HG02852 (cell line): ENCODE measurements around the gene TRPC4AP.
"Not testable (repeated sequence)": the region's sequence is repeated elsewhere in the genome, so short reads cannot be mapped to it uniquely, and the experiment has no call there.

Source experiments
- ATAC-seq: cut with Tn5 transposase; IDR thresholded peaks from one replicate; pipeline ENCODE4 v1.9.1; 2021; ENCODE audit warnings: mild to moderate bottlenecking, moderate library complexity; ENCODE audit not compliant: unreplicated experiment

TRPC4AP gene

DNA sequence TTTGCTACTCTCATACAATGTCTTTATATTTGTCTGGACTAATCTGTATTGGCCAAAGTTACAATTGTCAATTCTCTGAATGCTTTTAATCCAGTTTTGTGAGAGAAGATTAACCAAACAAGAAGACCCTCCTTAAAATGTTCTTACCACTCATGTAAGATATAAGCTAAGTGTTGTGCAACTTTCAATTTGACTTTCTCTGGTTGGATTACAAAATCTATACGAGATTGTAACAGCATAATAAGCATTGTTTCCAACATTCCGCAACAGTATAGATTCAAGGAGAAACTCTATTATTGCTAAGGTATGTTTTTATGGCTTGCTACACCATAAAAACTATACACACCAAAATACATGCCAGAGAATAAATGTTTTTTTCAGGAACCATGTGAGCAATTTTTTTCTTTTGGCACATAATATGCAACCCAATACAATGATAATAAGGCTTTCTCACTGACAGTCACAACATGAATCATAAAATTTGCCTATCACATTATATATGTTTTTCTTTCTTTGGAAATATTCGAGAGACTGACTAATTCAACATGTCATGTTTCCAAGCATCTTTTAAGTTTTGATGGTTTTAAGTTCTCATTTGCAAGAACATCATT, 12.2 kb upstream of the TRPC4AP start:
- ATAC-seq: no peak

DNA sequence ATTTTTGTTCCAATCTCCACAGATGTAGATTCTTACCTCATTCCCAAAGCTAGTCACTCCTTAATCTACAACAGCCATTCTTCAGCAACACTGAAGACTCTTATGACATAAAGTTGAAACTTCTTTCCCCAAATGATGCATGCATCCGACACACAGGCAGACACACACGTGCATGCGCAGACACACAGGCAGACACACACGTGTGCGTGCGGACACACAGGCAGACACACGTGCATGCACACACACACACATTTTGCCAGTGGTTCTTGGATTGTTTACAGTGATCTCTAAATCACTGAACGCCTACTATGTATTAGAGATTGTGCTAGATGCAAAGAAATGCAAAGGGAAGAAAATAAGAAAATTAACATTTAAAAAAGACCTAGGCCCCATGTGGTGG, 9.0 kb upstream of the TRPC4AP start:
- no peak for ATAC-seq

DNA sequence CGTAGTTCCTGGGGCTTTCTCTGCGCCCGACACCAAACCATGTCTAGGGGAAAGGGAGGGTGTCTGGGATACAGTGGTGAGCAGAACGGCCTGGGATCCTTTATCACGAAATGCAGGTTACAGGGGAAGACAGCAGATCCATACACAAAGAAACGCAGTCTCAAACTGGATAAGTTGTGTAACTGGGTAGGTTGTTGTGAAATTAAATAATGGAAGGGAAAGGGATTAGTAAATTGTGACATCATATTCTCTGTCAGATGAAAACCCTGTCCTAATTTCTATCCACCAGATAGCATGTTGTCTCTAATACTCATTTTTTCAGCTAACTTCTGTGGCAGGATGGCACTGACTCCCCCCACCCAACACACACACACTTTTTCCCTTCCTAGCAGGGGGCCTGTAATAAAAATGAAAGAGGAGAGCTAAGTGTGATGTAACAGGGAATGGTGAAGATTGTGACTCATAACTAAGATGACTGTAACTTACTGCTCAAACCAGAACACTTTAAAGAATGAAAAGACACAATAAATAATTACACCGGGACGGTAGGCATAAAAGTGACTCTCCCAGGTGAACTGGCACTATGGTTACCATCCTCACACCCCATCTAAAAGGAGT, 769 bp upstream of the TRPC4AP start:
- no peak for ATAC-seq

DNA sequence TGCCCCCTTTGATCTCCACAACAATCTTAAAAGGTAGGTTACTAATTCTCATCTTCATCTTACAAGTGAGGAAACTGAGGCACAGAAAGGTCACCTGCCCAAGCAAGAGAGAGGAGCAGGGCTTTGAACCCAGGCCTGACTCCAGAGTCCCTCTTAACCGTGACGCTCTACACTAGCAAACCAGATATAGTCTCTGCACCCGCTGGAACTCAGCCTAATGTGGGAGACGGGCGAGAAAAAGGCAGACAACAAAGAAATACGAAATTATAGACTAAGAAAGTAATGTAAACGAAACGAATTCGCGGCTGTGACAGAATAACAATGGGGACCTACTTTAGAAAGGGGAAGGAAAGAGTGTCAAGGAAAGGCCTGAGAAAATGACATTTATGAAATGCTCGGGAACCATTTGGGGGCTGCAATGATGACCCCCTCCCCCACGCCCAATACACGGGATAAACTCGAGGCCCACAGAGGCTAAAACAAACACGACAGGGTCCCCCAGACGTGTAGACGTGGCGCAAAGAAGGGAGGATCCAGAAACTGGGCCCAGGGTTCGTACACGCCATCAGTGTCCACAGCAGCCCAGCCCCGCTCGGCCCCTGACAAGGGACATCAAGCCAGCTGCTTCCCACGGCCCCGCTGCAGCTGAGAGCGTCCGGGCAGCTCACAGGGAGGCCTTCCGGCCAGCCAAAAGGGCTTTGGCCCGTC, 637 bp downstream of the TRPC4AP start:
- peak; percentile 31 for ATAC-seq

DNA sequence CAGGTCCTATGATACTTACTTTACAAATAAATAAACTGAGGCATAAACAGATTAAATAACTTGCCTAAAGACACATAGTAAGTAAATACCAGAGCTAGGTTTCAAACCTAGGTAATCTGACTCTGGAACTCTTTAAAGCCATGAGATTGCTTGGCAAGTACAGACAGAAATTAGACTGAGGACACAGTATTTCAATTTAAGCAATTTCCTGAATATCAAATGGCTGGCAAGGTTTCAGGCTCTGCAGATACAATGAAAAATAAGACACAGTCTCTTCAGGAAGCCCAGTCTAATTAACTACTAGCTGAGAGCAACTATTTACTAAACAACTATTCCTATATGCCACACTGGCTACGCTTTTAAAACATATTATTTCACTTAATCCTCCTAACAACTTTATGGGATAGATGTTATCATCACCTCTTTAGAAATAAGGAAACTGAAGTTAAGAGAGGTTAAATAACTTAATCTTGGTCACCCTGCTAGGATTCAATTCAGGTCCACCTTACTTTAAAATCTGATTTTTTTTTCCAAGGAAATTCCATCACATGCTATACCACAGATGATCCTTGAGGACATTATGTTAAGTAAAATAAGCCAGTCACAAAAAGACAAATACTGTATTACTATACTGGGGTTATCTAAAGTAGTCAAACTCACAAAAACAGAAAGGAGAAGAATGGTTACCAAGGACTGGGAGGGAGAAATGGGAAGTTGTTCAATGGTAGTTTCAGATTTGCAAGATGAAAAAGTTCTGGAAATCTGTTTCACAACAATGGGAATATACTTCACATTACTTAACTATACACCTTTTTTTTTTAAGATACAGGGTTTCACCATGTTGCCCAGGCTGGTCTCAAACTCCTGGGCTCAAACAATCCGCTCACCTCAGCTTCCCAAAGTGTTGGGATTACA, 4.1 kb downstream of the TRPC4AP start:
- no peak for ATAC-seq

DNA sequence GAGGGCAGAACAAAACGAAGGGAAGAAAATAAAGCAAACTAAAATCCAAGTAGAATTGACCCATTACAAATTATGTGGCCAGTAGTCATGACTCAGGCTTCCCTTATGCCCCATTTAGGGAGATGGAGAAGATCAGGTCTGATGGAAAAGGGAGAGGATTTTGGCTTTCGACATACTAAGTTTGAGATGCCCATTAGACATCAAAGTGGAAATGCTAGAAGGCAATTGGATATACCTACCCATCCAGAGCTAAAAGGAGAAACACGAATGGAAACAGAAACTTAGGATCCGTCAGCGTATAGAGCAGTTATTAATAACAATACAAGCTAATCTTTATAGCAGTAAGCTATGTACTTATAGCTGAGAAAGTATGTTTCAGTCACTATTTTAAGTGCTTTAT, 4.8 kb downstream of the TRPC4AP start:
- ATAC-seq: no peak

DNA sequence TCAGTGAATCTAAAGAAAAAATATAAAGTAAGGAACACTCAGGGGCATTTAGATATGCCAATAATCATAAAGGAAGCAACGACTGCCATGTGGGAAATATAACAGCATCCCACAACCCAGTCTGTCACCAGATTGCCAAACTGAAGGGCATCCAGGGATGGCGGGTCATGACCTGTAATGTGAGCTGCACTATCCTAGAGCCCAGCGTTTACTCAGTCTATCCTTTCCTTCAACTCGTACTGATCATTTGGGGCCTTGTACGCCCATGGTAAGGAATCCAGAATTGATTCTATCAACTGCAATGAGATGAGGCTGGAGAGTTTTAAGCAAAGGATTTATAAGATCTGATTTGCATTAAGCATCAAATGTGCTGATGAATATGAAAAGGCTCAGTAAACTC, 5.3 kb downstream of the TRPC4AP start:
- ATAC-seq: no peak

DNA sequence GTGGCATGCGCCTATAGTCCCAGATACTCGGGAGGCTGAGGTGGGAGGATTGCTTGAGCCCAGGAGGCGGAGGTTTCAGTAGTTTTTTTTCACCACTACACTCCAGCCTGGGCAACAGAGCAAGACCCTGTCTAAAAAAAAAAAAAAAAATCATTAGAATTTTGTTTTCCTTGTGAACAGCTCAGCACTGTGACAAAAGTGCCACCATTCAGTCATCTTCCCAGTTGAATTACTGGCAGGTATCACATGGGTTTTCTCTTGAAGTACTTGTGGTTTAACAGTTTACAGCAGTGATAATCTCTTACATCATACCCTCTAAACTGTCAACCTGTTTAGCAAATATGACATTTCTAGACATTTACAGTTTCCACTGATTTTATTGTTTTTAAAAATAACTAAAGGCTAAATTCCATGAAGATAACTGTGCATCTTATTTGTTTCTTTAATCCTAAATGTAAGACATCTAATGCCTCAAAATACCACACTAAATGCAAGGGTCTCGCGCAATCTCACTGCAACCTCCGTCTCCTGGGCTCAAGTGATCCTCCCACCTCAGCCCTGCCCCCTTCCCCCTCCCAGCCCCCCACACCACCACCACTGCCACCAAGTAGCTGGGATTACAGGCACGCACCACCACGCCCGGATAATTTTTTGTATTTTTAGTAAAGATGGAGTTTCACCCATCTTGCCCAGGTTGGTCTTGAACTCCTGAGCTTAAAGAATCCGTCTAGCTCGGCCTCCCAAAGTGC, 7.0 kb downstream of the TRPC4AP start:
- no peak for ATAC-seq

DNA sequence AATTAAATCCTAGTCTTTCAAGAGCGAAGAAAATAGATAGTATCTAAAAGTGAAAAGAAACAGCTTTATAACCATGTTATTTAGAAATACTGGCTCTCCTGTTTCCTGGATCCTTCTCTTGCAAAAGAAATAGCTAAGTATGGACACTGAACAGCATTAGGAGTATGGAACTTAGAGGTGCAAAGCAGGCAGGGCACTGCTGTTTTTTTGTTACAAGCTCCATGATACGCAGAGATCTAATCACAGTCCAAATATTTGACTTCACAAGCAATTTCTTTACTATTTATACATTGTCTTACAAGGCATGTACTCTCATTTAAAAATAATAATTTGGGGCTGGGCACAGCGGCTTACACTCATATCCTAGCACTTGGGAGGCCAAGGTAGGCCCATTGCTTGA, 7.6 kb downstream of the TRPC4AP start:
- no peak for ATAC-seq

DNA sequence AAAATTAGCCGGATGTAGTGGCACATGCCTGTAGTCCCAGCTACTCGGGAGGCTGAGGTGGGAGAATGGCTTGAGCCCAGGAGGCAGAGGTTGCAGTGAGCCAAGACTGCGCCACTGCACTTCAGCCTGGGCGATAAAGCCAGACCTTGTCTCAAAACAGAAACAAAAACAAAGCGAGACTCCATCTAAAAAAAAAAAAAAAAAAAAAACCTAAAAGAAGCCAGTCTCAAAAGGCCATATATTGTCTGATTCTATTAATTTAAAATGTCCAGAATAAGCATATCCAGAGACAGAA, 12.3 kb downstream of the TRPC4AP start:
- not testable (repeated sequence) for ATAC-seq

DNA sequence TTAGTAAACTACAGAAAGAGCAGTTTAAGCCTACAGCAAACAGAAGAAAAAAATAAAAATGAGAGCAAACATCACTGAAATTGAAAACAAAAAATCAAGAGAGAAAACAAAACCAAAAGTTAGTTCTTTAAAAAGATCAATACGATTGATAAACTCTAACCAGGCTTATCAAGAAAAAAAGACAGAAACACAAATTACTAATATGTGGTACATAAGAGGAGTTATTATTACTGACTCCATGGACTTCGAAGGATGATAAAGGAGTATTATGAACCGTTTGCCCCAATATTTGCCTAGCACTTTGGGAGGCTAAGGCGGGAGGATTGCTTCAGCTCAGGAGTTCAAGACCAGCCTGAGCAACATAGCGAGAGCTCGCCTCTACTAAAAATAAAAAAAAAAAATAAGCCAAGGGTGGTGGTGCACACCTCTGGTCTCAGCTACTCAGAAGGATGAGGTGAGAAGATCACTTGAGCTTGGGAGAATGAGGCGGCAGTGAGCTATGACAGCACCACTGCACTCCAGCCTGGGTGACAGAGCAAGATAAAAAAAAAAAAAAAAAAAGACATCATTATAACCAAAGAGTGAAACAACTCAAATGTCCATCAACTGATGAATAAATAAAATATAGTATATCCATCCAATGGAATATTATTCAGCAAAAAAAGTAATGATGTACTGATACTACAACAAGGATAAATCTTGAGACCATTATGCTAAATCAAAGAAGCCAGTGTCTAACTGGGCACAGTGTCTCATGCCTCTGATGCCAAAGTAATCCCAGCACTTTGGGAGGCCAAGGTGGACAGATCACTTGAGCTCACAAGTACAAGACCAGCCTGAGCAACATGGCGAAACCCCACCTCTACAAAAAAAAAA, 12.9 kb downstream of the TRPC4AP start:
- ATAC-seq: no peak

DNA sequence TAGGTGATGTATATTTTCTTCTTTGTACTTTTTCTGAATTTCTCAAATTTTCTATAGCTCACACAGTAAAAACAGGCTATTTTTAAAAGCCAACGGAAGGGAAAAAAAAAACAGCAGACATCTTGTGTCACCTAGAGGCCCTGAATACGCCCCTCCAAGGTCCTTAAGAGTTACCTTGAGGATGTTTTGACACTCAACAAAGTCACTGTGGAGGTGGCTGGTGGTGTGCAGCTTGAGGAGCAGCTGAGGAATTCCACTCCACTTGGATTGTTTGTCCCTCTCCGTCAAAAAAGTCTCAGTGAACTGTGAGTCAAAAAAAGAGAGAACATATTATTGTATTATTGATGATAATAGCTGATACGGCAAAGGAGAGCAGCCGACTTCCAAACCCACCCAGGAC, 14.7 kb downstream of the TRPC4AP start:
- ATAC-seq: no peak

DNA sequence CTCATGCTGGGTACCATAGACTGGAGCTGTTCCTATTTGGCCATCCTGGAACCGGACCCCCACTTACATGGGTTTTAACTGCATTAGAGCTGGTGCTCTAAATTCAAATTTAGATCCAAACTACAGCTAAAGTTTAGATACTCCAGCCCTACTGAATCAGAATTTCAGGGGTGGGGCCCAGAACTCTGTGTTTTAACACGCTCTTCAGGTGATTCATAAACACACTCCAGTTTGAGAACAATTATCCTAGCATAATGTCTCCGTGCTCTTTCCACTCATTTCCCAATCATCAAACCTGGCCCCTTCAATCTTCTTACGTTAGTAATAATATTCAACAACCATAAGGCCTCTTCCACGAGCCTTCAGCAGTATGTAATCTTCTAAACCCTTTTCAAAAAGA, 15.3 kb downstream of the TRPC4AP start:
- ATAC-seq: no peak

DNA sequence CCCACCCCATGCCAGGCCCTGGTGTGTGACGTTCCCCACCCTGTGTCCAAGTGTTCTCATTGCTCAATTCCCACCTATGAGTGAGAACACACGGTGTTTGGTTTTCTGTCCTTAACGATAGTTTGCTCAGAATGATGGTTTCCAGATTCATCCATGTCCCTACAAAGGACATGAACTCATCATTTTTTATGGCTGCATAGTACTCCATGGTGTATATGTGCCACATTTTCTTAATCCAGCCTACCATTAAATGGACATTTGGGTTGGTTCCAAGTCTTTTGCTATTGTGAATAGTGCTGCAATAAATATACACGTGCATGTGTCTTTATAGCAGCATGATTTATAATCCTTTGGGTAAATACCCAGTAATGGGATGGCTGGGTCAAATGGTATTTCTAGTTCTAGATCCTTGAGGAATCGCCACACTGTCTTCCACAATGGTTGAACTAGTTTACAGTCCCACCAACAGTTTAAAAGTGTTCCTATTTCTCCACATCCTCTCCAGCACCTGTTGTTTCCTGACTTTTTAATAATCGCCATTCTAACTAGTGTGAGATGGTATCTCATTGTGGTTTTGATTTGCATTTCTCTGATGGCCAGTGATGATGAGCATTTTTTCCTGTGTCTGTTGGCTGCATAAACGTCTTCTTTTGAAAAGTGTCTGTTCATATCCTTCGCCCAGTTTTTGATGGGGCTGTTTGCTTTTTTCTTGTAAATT, 21.0 kb downstream of the TRPC4AP start:
- ATAC-seq: not testable (repeated sequence)

DNA sequence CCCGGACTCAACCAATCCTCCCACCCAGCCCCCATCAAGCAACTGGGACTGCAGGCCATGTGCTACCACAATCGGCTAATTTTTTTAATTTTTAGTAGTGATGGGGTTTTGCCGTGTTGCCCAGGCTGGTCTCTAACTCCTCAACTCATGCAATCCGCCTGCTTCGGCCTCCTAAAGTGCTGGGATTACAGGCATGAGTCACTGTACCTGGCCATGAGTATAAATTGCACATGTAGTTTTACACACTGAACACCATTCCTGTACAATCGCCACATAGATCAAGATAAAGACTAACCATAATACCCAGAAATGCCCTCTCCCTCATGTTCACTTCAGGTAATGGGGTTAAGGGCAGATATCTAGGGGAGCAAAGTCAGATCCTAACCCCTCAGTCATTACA, 26.4 kb downstream of the TRPC4AP start:
- no peak for ATAC-seq

DNA sequence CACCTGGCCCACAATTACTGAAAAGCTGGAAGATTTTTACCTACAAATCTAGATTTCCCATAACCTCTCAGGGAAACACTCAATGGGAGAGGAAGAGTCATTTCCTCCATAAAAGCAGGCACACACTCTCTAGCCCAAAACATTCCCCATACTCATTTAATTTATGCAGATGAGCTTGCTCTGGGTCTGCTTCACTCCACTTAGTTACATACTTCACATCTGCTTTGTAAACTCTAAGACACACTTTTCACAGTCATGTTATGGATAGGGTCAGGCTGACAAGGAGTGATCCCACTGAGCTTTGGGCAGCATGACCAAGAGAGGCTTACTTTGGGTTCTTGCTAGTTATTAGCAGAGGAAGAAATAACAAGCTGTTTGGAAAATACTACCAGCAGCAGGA, 27.4 kb downstream of the TRPC4AP start:
- no peak for ATAC-seq

DNA sequence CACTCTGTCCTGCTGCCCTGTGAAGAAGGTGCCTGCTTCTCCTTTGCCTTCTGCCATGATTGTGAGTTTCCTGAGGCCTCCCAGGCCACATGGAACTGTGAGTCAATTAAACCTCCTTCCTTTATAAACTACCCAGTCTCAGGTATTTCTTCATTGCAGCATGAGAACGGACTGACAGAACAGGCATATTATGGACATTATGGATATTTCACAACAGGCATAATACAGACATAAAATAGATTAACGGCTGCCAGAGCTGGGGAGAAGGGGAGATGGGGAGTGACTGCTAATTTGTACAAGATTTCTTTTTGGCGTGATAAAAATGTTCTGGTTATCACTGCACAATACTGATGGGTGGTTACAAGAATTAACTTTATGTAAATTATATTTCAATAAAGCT, 29.4 kb downstream of the TRPC4AP start:
- ATAC-seq: no peak

DNA sequence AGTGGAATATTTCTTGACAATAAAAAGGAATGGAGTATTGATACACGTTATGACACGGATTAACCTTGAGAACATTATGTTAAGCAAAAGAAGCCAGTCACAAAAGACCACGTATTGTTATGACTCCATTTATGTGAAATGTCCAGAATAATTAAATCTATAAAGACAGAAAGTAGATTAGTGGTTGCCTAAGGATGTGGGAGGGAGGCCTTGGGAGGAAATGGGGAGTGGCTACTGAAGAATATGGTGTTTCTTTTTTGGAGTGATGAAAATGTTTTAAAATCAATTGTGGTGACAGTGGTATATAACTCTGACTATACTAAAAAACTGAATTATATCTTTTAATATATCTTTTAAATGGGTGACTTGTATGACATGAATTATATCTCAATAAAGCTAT, 30.1 kb downstream of the TRPC4AP start:
- no peak for ATAC-seq

DNA sequence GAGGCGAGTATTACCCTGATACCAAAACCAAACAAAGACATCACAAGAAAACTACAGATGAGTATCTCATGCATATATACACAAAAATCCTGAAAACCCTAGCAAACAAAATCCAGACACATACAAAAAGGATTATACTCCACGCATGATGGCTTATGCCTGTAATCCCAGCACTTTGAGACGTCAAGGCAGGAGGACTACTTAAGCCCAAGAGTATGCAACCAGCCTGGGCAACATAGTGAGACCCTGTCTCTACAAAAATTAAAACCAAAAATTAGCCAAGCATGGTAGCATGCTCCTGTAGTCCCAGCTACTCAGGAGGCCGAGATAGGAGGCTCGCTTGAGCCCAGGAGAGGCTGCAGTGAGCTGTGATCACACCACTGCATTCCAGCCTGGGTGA, 32.4 kb downstream of the TRPC4AP start:
- no peak for ATAC-seq
